ENCODE measurements around the gene LMF1. TPM values are rescaled to one million over a fixed set of nuclear protein-coding genes. Genes with fewer than 3 reads are reported as not detected.

Gene LMF1
- polyA plus RNA-seq, 1 donor (not counting 4 experiments of a cell fraction or from before 2014, with no cell fraction given), result 3.1 TPM

- TF ChIP-seq CTCF (optimal IDR thresholded peaks at IDR 0.05 in 1 of 3, IDR thresholded peaks at IDR 0.05 in 1 of 3, conservative IDR thresholded peaks at IDR 0.05 in 1 of 3; ENCODE audit: extremely low read depth in 1 of 3, insufficient read depth in 2 of 3, low read length in 3 of 3), result no peak
- TF ChIP-seq EZH2 (IDR thresholded peaks at IDR 0.05; ENCODE audit: low read length), result no peak
Measured at GRCh38 chr16:1013593-1013900, 42.8 kb upstream of the LMF1 start.

GRCh38 chr16:1012722-1013592, 42.2 kb upstream of the LMF1 start:
- no peak overlapping the region for H3K4me3 ChIP-seq (ENCODE audit: control insufficient read depth in 2 of 3, extremely low read depth in 1 of 3, insufficient read depth in 2 of 3, low read depth in 1 of 3, low read length in 3 of 3)
- FAIRE-seq (no peak), DNase-seq (ENCODE audit: low read depth, low spot score) (no peak)
- dilution Hi-C loops (cut with MboI; ENCODE audit: extremely low pct_ligation_motif_present, low sequenced_read_pairs), result no loop called here
- H3K79me2 ChIP-seq (ENCODE audit: control insufficient read depth, insufficient read depth, low read length), result no peaks in the 10 kb centered on the region
- H3K9ac ChIP-seq (ENCODE audit: control insufficient read depth, extremely low read depth, insufficient read depth, low read length), result no peak overlapping the region
- H3K9me3 ChIP-seq (ENCODE audit: control insufficient read depth, low read depth, low read length), result no peaks in the 10 kb centered on the region
- no peak overlapping the region for H3K4me2 ChIP-seq (ENCODE audit: control insufficient read depth, extremely low read depth, insufficient read depth, low read depth, low read length)
- TF ChIP-seq EZH2 (IDR thresholded peaks at IDR 0.05; ENCODE audit: low read length) (no peak), CTCF (optimal IDR thresholded peaks at IDR 0.05 in 1 of 3, IDR thresholded peaks at IDR 0.05 in 1 of 3, conservative IDR thresholded peaks at IDR 0.05 in 1 of 3; ENCODE audit: extremely low read depth in 1 of 3, insufficient read depth in 2 of 3, low read length in 3 of 3) (peak in 1 of 3 experiments; percentile 20)
- H4K20me1 ChIP-seq (ENCODE audit: control insufficient read depth, extremely low read depth, insufficient read depth, low read length), result no peaks in the 10 kb centered on the region
- H3K9me1 ChIP-seq (ENCODE audit: control insufficient read depth, extremely low read depth, insufficient read depth, low read length), result no peaks in the 10 kb centered on the region
- no peaks in the 10 kb centered on the region for H3K36me3 ChIP-seq (ENCODE audit: control insufficient read depth in 2 of 2, extremely low read depth in 1 of 2, insufficient read depth in 2 of 2, low read length in 2 of 2)
- H2AFZ ChIP-seq (ENCODE audit: control insufficient read depth, low read length), result no peak overlapping the region
- H3K27me3 ChIP-seq (ENCODE audit: control insufficient read depth, extremely low read depth, insufficient read depth, low read length), result peaks cover 32% of the 10 kb centered on the region
- no peak overlapping the region for H3K27ac ChIP-seq (ENCODE audit: control insufficient read depth, insufficient read depth, low read length)
- no peaks in the 10 kb centered on the region for H3K4me1 ChIP-seq (ENCODE audit: control insufficient read depth, extremely low read depth, insufficient read depth, low read length)

More at GRCh38 chr16:1013593-1013900, 42.8 kb upstream of the LMF1 start:
- DNase-seq (ENCODE audit: low read depth, low spot score) (no peak), FAIRE-seq (no peak)
- no peak overlapping the region for H2AFZ ChIP-seq (ENCODE audit: control insufficient read depth, low read length)
- dilution Hi-C loops (cut with MboI; ENCODE audit: extremely low pct_ligation_motif_present, low sequenced_read_pairs), result no loop called here
- H3K9me1 ChIP-seq (ENCODE audit: control insufficient read depth, extremely low read depth, insufficient read depth, low read length), result no peaks in the 10 kb centered on the region
- no peak overlapping the region for H3K4me3 ChIP-seq (ENCODE audit: control insufficient read depth in 2 of 3, extremely low read depth in 1 of 3, insufficient read depth in 2 of 3, low read depth in 1 of 3, low read length in 3 of 3)
- no peaks in the 10 kb centered on the region for H4K20me1 ChIP-seq (ENCODE audit: control insufficient read depth, extremely low read depth, insufficient read depth, low read length)
- H3K36me3 ChIP-seq (ENCODE audit: control insufficient read depth in 2 of 2, extremely low read depth in 1 of 2, insufficient read depth in 2 of 2, low read length in 2 of 2), result no peaks in the 10 kb centered on the region
- no peaks in the 10 kb centered on the region for H3K9me3 ChIP-seq (ENCODE audit: control insufficient read depth, low read depth, low read length)
- H3K9ac ChIP-seq (ENCODE audit: control insufficient read depth, extremely low read depth, insufficient read depth, low read length), result no peak overlapping the region
- H3K4me2 ChIP-seq (ENCODE audit: control insufficient read depth, extremely low read depth, insufficient read depth, low read depth, low read length), result no peak overlapping the region
- no peaks in the 10 kb centered on the region for H3K4me1 ChIP-seq (ENCODE audit: control insufficient read depth, extremely low read depth, insufficient read depth, low read length)
- H3K79me2 ChIP-seq (ENCODE audit: control insufficient read depth, insufficient read depth, low read length), result no peaks in the 10 kb centered on the region
- H3K27ac ChIP-seq (ENCODE audit: control insufficient read depth, insufficient read depth, low read length), result no peak overlapping the region
- peaks cover 35% of the 10 kb centered on the region for H3K27me3 ChIP-seq (ENCODE audit: control insufficient read depth, extremely low read depth, insufficient read depth, low read length)

Measured in keratinocyte (primary cell).